HG03571 (cell line): ENCODE results near the gene U2AF2.

Experiments used
- ATAC-seq: cut with Tn5 transposase; IDR thresholded peaks from one replicate; pipeline ENCODE4 v1.9.1; 2021; ENCODE audit not compliant: unreplicated experiment

Gene U2AF2

DNA sequence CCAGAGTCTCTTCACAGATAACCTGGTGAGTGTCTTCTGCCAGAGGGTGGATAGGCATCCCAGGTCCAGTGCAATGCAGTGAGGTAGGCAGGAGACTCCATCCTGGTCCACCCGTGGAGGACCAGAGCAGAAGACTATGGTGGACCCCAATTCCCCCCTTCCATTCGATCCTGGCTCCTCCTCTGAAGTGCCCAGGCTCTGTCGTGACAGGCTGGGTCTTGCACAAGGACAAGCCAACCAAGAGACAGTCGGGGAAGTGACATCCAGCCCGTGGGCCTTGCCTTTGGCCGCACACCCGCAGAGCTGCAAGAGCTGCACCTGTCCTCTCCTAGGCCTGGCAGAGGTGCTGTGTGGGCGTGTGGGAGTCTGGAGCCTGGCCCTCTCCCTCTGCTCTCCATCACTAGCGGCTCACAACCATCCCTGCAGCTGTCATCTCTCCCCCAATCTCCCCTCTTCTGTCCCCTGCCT is 33.6 kb upstream of the U2AF2 start:
- no peak for ATAC-seq

DNA sequence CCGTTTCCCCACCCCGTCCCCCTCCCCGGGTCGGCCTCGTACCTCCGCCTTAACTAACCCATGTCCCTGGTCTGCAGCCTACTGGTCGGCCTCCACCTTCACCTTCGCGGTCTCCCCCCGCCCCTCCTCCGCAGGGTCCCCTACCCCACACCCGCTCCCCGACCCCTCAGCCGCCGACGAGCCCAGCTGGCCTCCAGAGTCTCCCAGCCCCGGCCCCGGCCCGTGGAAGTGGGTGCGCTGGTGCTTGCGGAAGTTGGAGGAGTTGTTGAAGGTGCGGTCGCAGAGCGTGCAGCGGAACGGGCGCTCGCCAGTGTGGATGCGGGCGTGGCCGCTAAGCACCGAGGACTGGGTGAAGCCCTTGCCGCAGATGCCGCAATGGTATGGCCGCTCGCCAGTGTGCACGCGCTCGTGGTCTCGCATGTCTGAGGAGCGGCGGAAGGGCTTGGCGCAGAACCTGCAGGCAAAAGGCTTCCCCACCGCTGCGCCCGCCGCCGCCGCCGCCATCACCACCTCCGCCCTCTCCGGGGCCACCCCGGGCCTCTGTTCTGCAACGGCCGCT is 33.1 kb upstream of the U2AF2 start:
- no peak for ATAC-seq

DNA sequence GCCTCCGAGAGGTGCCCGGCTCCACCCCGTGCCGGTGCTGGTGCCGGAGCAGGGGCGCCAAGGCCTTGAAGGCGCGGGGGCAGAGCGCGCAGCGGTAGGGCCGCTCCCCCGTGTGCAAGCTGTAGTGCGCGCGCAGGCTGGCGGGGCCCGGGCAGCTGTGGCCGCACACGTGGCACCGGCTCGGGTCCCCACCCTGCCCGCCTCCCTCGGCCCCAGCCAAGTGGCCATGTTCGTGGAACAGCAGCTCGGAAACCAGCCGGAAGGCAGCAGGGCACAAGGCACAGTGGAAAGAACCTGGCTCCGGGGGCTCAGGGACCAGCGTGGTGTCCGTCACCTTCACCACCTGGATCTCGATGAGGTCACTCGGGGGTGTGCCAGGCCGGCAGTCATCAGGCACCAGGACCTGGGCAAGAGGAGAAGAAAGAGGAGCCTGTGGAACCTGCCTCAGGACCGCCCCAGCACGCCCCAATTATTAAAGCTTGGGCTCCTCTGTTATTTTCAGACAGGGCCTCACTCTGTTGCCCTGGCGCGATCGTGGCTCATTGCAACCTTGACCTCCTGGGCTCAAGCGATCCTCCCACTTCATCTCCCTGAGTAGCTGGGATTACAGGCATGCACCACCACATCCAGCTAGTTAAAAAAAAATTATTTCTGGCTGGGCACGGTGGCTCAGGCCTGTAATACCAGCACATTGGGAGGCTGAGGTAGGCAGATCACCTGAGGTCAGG is 32.4 kb upstream of the U2AF2 start:
- ATAC-seq: no peak

DNA sequence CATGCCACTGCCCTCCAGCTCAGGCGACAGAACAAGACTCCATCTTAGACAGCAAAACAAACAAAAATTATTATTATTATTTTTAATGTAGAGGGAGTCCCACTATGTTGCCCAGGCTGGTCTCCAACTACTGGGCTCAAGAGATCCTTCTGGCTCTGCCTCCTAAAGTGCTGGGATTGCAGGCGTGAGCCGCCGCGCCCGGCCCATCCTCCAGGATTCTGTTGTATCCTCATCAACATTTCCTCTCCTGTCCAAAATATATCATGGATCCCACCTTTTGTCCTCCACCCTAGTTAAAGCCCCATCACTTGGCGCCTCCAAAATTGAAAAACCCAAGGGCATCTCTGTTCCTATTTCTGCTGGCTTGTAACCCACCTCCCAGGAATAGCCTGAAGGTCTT is 31.7 kb upstream of the U2AF2 start:
- ATAC-seq: no peak

DNA sequence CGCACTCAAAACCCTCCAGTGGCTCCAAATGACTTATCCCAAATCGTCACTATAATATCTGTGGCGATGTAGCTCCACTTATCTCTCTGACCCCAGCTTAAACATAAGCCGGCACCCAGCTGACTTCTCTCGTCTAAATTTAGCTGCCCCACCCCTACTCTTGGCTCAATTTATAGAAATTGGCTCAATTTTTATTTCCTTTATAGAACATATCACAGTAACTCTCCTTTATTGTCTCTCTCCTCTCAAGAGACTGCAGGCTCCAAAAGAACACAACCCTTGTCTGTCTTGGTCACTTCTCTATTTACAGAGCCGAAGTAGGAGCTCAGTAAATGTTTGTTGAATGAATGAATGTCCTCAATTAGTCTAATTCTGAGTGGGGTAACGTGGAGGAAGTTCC is 31.3 kb upstream of the U2AF2 start:
- no peak for ATAC-seq

DNA sequence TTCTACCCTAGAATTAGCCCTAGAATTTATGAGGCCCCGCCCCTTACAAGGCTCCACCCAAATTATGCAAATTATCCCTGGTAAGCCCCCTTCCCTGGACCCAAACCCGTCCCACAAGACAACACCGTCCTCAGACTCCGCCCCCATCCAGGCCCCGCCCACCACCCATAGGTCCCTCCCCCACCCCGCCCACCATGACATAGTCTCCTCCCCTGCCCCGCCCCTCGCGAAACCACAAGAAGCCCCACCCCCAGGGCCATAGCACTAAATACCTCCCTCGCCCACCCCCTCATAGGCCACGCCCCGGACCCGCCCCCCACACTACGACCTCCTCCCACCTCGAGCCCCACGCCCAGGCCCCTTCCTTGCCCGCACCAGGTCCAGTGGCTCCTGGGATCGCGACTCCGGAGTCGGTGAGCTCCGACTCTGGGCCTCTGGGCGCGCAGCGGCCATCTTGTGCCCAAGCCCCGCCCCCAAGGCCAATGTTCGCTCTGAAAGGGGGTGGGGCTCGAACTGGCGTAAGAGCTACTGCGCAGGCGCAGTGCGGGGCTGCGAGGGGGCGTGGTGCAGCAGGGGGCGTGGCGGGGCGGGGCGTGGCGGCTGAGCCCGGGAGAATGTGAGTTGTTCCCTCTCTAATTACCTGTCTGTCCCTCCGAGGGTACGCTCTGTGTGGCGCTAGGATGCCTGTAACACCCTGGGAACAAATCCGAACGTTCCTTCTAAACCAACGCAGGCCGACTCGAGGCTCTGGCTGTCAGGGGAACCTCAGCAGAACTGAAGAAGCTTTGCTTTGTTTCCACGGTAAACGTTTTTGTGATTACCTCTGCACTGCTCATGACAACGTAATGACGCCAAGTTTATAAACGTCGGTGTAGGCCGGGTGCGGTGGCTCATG is 30.5 kb upstream of the U2AF2 start, which contains the start of gene ZNF784:
TSS of gene ZNF784 (minus strand) at position 458 of the 895 bp plus-strand sequence. CDS start at position 453, 5 bp downstream.
- ATAC-seq: no peak

DNA sequence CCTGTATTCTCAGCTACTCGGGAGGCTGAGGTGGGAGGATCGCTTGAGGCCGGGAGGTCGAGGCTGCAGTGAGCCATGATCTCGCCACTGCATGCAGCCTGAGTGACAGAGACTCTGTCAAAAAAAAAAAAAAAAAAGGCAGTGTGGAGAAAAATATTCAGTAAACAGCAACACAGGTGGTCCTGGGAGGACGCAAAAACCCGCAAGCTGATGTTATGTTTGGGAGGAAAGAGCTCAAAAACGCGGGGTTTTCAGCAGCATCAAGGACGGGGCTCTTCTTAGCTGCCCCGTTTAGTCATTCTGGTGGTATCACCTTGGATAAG is 29.9 kb upstream of the U2AF2 start:
- ATAC-seq: no peak

DNA sequence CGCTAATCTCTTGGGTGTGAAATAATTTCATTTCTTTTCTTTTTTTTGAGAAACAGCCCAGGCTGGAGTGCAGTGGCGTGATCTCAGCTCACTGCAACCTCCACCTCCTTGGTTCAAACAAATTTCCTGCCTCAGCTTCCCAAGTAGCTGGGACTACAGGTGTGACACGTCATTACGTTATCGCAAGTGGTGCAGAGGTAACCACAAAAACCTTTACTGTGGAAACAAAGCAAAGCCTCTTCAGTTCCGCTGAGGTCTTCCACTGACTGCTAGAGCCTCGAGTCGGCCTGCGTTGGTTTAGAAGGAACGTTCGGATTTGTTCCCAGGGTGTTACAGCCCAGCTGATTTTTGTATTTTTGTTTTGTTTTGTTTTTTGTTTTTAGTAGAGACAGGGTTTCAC is 28.5 kb upstream of the U2AF2 start:
- no peak for ATAC-seq

DNA sequence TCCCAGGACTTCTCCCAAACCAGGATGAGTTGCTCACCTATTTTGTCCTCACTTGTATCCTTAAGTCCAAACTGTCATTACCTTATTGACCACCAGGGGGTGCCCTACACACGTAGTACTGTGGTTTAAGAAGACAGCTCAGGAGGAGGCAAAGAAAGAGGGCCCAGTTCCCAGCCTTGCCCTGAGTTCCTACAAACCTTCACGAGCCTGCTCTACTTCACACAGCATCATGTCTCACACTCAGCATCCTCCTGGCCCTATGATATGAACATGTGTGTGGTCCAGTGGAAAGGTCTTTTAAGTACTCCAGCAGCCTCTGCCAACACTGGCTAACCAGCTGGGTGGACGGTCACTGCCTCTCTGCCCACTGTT is 22.4 kb upstream of the U2AF2 start:
- ATAC-seq: no peak

DNA sequence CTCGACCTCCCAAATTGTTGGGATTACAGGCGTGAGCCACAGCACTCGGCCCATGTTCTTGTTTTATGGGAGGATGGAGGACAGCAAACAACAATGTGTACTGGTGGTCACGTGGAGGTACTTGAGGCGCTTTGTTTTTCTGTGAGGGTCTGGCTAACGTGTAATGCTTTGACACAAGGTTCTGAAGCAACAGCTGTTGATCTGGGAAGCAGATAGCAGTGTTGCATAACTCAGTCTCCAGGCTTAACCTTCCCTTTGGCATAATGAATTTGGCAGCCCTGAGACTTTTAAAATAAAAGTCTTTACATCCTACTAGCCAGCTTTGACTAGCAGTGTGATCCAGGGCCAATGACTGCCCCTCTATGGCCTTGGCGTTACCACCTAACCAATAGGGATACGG is 21.0 kb upstream of the U2AF2 start:
- no peak for ATAC-seq

DNA sequence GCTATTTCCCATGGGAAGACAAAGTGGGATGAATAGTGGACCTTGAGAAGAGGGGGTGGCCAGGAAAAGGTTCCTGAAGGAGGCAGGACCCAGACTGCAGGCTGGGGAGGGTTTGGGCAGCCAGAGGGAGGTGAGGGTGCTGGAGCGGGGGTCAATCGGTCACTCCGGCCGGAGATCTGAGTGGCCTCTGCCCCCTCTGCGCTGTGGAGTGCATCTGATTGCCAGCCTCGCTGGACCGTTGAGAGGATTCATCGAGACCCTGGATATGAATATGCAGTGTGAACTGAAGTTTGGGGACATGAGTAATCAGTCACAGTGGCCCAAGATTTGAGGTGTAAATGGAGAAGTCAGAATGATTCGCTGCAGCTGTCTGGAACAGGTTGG is 19.5 kb upstream of the U2AF2 start:
- no peak for ATAC-seq

DNA sequence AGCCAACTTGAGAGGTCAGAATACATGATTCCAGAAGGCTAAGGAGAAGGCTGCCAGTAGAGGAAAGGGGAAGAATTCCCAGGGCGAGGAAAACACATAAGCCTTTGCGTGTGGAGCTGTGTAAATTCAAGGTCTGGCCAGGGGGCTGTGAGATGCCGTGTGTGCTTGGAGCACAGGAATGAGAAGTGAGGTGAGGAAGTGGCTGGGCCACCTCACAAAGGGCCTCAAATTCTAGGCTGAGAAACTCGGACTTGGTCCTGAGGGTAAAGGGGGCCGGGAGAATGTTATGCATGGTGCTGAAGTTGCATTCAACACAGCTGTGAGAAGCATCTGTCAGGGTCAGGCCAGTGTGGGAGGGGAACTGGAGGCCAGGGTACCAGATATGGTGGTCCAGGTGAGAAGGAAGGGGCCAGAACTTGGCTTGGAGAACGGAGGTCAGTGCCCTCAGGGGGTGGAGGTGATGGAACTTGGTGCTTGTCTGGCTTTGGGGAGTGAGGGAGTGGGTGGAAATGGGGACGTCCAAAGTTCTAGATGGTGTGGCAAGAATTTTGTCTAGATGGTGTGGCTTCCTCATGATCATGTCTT is 18.9 kb upstream of the U2AF2 start:
- ATAC-seq: no peak

DNA sequence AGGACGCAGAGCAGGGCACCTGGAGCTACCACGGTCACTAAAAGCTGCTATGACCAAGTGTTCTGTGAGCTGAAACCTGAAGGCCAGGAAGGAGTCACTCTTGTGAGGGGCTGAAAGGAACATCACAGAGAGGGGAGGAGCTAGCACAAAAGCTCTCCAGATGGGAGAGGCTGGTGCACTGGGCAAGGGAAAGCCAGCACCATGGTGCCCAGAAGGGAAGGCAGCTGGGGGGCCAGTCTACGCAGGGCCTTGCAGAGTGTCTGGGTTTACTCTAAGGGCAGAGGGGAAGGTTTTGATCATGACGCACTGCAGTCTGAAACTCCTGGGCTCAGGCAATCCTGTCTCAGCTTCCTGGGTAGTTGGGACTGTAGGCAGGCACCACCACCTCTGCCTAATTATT is 18.1 kb upstream of the U2AF2 start:
- ATAC-seq: no peak

DNA sequence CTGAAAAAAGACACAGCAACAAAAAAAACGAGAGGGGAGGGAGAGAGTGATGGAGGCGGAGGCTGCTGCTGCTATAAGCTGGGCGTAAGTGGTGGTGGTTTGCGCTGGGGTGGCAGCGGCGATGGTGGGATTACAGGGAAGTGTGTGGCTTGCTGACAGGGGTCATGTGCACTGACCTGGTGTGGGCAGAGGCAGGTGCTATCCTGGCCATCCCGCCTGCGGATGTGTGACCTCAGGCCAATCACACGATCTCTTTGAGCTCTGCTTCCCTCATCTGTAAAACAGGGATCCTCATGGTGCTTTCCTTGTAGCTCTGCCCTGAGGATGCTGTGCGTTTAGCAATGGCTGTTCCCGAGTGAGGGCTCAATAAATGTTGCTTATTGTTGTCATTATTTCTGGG is 17.3 kb upstream of the U2AF2 start:
- no peak for ATAC-seq

DNA sequence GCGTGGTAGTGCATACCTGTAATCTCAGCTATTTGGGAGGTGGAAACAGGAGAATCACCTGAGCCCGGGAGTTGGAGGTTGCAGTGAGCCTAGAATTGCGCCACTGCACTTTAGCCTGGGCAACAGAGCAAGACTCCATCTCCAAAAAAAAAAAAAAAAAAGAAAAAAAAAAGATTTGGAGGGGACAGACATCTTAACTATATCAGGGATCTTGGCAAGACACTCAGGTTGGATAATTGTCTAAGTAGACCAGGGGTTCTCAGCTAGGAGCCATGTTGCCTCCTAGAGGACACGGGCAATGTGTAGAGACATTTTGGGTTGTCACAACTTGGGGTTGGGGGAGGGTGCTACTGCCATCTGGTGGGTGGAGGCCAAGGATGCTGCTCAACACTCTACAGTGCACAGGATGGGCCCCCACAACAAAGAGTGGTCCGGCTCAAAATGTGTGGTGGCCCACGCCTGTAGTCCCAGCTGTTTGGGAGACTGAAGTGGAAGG is 15.9 kb upstream of the U2AF2 start:
- no peak for ATAC-seq

DNA sequence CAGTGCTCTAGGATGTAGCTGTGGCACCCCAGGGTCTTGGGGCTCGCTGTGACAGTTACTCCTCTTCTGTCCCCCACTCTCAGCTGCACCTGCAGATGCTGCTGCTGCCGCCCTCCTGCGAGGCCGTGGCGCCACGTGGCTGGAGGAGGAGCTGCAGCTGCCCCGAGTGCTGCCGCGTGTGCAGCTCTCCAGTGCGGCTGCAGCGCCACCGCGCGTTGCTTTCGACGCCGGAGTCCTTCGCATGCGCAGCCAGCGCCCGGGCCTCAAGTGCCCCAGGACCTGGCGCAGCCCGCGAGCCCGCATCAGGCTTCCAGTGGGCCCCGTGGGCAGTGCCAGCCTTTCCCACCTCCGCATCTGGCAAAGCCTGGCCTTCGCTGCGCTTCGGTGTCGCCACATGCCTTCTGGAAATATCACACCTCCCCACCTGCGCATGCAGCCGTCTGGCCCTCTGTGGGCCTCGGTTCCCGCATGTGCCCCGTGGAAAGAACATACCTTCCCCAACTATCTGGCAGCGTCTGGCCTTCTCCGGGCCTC is 14.7 kb upstream of the U2AF2 start:
- no peak for ATAC-seq

DNA sequence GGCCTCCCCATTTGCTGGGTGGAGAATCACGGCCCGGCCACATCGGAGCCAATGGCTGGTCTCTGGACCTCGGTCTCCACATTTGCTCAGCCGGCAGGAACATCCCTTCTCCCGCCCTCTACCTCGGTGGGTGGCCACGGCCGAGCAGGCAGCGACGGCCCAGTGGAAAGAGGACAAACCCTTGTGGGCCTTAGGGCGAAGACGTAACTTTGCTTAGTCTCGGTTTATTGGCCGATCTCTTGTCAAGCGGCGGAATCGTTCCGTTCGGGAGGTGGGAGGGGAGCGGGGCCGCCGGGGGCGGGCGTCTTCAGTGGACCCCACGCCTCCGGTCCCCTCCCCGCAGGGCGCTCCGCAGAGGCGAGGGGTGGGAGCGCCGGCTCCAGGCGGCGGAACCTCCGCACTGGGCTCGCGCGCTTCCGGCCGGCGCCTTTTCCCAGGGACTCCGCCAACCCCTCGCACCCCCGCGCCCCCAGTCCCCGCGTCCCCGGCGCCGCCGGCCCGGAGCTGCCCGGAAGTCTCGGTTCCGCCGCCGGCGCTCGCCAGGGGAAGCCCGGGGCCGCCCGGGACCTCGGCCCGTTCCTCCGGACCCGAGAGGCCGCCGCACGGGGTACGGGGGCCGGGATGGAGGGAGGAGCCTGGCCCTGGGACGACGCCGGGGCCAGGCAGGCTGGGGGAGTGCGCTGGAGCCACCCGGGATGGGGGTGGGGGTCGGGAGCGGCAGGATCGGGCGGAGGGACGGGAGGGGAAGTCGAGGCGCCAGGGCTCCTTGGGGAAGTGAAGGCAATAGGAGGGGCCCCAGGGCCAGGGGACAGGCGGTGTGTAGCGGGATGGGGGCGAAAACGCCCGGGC is 14.0 kb upstream of the U2AF2 start, which contains the start of gene ZNF580:
TSS of gene ZNF580 (plus strand) at position 426 of the 849 bp plus-strand sequence. CDS start 1,507 bp downstream, outside the sequence.
- ATAC-seq: no peak

DNA sequence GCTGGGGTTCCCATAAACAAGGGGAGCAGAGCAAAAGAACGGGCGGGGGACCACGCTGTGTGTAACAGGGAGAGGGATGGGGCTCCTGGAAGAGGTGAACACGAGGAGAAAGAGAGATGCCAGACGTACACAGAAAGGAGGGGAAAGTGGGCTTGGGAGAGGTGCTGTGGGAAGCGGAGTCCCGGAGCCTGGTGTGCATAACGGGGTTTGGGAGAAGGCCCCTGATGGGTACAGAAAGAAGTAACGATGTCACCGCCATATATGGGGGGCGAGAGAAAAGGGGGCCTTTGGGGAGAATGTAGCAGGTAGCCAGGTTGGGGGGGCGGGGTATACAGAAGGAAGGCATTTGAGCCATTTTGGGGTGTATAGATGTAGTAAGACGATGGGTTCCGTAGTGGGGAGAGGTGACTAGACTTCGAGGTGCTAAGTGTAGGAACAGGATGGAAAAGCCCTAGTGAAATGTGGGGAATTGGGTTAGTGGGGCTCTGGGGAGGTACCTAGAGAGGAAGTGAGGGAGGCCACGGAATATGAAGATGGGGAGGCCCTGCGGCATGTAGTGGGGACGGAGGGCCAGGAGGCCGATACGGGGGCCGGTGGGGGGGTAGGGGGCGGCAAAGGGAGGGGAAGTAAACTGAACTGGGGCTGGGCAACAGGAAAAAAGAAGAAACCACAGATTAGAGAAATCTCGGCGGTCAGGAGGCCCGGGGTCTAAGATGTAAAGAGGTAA is 13.2 kb upstream of the U2AF2 start:
- no peak for ATAC-seq

DNA sequence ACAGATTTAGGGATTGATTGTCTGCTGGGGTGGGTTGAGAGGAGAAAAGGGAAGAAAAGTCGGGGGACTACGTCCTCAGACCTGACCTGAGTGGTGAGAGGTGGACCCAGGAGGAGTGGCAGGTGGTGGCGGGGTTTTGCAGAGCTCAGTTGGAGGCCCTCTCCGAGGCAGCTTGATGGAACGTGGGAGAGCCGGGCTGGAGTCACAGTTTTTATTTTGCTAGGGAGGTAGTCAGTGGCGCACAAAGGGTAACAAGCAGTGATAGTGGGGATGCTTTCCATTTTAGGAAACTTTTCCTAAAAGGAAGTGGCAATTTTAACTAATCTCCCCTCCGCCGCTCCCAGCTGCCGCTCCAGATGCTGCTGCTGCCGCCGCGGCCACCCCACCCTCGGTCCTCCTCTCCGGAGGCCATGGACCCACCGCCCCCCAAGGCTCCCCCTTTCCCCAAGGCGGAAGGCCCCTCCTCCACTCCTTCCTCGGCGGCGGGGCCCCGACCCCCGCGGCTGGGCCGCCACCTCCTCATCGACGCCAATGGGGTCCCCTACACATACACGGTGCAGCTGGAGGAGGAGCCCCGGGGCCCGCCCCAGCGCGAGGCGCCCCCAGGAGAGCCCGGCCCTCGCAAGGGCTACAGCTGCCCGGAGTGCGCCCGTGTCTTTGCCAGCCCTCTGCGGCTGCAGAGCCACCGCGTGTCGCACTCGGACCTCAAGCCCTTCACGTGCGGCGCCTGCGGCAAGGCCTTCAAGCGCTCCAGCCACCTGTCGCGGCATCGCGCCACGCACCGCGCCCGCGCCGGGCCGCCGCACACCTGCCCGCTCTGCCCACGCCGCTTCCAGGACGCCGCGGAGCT is 12.5 kb upstream of the U2AF2 start:
- no peak for ATAC-seq
